Activated CD4-positive, CD25-positive, alpha-beta regulatory T cell (primary cell): ENCODE data around the gene EPAS1.

Experiments
- DNase-seq, 4 experiments: peaks; one replicate each; lab custom pipeline; 2025; lab: John Stamatoyannopoulos, UW

EPAS1 gene

DNA sequence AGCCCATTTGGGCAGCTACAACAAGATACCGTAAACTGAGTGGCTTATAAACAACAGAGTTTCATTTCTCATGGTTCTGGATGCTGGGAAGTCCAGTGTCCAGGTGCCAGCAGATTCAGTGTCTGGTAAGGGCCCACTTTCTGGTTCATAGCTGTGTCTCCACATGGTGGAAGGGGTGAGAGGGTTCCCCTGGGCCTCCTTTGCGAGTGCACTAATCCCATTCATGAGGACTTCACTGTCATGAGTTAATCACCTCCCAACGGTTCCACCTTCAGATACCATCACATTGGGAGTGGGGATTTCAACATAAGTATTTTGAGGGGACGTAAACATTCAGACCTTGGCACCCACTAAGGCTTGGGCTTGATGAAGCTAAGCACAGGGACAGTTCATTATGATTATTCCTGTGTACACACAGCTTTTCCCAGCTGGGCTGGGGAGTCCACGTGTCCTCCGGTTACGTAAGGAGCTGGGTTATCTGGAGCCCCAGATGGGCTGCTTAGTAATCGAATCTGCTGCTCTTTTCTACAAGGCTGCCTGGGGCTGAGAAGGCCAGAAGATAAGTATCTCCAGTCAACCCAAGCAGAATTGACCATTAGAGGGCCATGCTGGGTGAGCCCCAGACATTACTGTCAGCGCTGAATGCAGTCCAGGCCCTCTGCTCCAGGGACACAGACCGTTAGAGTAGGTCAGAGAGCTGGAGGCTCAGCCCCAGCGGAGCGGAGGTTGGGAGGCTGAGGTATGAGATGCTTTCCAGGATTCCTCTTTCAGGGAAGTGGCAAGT is 42.7 kb downstream of the EPAS1 start:
- DNase-seq, result no peak

DNA sequence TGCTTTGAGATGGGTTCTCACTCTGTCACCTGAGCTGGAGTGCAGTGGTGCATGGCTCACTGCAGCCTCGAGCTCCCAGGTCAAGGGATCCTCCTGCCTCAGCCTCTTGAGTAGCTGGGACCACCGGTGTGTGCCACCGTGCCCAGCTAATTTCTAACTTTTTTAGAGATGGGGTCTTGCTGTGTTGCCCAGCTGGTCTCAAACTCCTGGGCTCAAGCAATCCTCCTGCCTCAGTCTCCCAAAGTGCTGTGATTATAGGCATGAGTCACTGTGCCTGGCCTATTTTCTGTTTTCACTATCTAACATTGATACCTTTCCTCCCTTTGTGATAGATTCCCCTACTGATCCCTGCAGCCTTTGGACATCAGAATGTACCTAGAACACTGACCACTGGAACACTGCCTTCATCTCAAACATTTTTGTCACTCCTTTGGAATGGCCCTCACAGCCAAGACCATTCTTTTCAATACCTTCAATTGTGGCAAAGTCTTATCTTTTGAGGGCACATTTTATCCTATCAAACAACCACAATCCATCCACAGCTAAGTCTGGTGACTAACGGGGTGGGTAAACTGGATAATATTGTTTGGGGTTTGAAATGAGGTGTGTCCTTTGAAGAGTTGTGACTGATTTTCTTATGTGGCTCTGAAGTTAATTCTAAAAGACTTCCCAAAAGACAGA is 43.7 kb downstream of the EPAS1 start:
- DNase-seq, result no peak

DNA sequence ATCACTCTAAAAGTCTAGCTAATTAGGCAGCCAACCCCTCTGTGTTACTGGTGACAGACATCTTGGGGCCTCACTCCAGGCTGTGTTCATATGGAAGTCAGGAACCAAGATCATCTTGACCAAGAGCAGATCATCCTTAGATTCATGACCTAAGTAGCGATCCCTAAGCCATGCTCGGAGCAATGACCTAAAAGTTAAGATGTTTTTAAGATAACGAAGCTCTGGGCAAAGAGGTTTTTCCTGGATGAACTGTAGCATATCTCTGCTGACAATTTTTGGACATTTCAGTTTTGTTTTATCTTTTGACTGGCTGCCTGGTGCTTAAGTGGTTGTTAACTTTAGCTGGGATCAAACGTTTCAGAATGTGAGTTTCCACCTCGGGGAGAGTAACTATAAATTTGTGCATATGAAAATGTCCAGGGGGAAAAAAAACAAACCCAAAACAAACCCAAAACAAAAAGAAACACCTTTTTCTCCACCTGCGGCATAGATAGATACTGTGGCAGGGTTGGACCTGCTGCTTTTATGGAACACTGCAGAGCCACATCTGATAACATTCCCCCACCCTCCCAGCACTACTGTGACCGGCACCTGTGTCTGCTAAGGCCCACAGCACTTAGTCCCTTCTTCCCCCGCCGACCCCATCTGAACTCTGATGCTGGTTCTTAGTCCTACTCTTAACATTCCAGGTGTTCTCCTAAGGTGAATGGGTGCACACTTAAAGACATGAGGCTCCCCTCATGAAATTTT is 45.5 kb downstream of the EPAS1 start:
- no peak for DNase-seq

- no peak for DNase-seq
Measured at GRCh38 chr2:46344706-46345105, 47.5 kb downstream of the EPAS1 start.

- no peak for DNase-seq
Measured at GRCh38 chr2:46345775-46346174, 48.6 kb downstream of the EPAS1 start.

GRCh38 chr2:46346719-46347118 is 49.5 kb downstream of the EPAS1 start:
- DNase-seq, result no peak

GRCh38 chr2:46347648-46348280 is 50.6 kb downstream of the EPAS1 start:
- DNase-seq, result no peak

- DNase-seq, result no peak
Measured at GRCh38 chr2:46349115-46349547, 51.9 kb downstream of the EPAS1 start.

DNA sequence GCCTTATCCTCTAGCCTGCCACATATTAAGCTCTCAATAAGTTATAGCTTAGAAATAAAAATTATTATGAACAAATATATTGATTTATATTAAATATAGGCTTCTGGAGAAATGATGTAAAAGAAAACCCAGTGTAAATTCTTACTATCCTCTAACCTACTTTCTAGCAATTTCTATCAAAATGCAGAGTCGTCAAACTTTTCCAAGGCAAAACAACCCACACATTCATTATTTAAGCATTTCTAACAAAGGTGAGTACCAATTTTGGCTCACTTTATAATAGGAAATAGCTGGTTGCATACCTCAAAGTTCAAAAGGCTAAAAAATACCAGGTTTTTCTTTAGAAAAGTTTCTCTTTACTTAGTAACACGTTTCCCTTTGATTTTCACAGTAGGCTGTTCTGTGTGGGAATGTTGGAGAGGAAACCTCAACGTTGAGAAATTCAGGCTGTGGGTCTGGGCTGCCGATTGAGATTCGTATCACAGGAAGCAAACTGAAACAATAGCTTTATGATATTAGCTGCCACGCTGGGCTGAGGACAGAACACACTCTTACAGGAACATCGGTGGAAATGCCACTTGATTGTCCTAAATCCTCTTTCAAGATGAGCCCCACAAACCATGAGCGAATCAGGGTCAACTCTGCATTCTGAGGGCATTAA is 53.0 kb downstream of the EPAS1 start:
- no peak for DNase-seq

- DNase-seq, result peak in 1 of 4 experiments; percentile 10
Measured at GRCh38 chr2:46351098-46351749, 54.0 kb downstream of the EPAS1 start.

- peak; percentile 5 to 25 (median 20) for DNase-seq
Measured at GRCh38 chr2:46351750-46352138, 54.5 kb downstream of the EPAS1 start.

DNA sequence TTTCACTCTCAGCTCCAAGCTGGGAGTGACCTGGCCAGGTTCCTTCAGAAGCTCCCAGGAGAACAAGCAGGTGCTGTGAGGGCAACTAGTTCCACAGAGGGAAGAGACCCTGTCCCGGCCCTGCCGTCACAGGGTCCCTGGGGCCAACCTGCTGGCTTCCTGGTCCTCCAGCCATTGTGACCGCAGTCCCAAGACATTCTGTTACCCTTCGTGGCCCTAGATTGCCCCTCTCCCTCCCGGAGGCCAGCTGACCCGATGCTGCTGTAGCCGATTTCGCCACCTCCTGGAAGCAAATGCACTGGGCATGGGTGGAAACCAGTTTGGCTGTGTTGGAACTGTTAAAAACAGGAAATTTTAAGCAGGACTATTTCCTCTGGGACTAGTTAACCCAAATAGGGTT is 55.4 kb downstream of the EPAS1 start:
- DNase-seq, result no peak

- DNase-seq, result no peak
Measured at GRCh38 chr2:46353509-46353908, 56.3 kb downstream of the EPAS1 start.

GRCh38 chr2:46355756-46356155 is 58.5 kb downstream of the EPAS1 start:
- DNase-seq, result no peak

DNA sequence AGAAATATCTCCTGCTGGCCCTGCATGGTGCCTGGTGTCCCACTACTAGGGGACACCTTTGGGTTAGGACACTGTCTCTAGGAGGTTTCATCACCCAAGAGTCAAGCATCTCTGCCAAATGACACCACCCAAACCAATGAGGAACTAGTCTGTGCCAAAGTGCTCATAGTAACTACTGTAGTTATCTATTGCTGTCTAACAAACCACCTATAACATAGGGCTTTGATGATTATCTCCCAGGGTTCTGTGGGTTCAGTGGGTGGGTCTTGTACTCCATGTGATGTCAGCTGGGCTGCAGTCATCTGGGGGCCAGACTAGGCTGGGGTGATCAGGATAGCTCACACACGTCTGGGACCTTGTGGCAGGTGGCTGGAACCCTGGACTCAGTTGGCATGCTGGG is 59.8 kb downstream of the EPAS1 start:
- no peak for DNase-seq

GRCh38 chr2:46358713-46359112 is 61.5 kb downstream of the EPAS1 start:
- DNase-seq, result no peak

DNA sequence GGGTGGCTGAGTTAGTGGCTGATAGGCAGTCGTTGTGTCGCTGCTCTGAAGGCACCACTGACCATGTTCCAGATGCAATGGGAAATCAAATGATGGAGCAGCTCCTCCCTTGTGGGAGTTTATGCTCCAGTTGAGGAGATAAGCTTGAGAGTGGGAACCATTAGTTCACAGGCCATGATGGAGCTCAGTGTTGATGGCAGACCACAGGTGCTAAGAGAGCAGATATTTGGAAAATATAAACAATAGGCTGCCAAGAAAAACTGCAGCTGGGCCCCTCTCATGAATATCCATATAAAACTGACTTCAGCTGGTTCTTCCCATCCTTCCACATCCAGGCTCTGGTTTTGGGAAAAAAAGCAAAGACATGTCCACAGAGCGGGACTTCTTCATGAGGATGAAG is 63.1 kb downstream of the EPAS1 start:
- no peak for DNase-seq

DNA sequence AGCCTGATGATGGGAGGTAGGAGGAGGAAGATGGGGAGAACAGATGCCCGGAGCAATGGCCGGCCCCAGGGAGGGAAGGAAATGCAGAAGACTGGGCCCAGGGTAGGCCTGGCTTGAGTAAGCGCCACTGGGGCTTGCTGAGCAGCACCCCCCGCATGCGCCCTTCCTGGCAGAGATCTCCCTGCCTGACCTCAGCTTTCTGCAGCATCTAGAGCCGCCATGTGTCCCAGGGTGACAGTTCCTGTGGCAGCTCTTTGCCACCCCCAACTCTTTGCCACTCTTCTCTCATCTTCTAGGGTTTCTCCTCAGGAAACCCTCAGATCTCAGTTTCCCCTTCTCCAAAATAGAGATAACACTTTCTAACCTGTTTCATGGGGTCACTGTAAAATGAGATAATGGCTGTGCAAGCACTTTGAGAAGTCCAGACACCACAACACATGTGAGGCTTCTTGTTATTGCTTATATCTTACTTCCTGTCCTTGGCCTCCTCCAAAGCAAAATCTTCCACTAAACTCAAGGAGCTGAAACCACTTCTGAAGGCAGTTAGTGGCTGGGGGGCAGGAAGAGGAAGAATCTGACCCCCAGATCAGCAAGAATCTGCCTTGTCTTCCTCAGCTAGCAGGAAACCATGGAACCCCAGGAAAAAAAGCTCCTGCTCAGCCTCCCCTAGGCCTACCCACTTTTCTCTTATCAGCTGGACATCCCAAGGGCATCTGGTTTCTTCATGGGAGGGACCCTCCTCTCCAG is 64.9 kb downstream of the EPAS1 start:
- DNase-seq, result no peak

DNA sequence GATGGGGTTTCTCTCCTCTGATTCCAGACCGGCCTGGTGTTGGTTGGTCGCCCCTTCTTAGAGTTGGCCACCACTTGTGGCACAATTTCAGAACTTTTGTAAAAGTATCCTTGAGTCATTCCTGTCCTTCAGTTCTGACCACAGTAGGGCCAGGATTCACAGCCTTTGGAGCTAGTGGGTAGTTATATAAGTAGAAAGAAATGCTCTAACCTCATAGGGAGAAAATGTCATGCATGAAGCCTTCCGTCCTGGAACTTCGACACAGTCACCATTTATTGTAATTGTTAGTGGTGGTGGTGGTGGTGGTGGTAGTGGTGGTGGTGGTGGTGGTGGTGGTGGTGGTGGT is 65.4 kb downstream of the EPAS1 start:
- DNase-seq, result no peak

- no peak for DNase-seq
Measured at GRCh38 chr2:46363535-46364170, 66.4 kb downstream of the EPAS1 start.
